Measurements from ENCODE around the gene TMEM270.

- TF ChIP-seq CTCF (IDR thresholded peaks at IDR 0.05; ENCODE audit: low read depth, low read length, poor library complexity, severe bottlenecking) (no peak), EZH2phosphoT487 (IDR thresholded peaks at IDR 0.05; ENCODE audit: borderline replicate concordance, low read length) (no peak)
Observed at GRCh38 chr7:73823873-73824592, 36.9 kb upstream of the TMEM270 start.

All from DOHH2 (cell line).